ENCODE data around the gene FAM222A. TPM values are rescaled to one million over a fixed set of nuclear protein-coding genes. Genes with fewer than 3 reads are reported as not detected.

FAM222A gene
- total RNA-seq, 4 donors from 2014 or later, result 1.4 to 3.0 (median 1.8) TPM

DNA sequence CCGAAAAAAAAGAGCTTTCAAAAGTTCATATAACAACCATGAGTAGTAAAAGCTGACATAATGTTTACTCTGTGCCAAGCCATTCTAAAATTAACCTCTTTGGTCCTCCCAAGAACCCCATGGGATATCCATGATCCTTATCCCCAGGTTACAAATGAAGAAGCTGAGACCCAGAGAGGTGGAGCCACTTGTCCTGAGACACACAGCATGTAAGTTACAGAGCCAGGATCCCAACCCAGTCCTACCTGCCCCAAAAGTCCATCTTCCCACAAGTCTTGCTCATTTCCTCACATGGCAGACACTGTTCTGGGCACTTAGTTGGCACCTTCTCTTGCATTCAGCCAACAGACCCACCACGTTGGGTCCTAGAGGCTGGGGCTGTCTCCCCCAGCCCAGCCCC, 82.4 kb downstream of the FAM222A start:
- no peak overlapping the region for H3K4me3 ChIP-seq
- no peak overlapping the region for H3K27ac ChIP-seq
- intact Hi-C loops (cut with DNase I; ENCODE audit: low total_unique reads) (no loop called here), in situ Hi-C loops (cut with MboI; ENCODE audit: low pct_ligation_motif_present in 1 of 4, low pct_unique_long_range_greater_than_20kb in 1 of 4, low sequenced_read_pairs in 3 of 4) (no loop called here)
- no peaks in the 10 kb centered on the region for H3K9me3 ChIP-seq
- 55 to 69% methylated on average over 2 of the region's 2 CpGs for WGBS, 2 donors (ENCODE audit: low coverage in 1 of 2)
- TF ChIP-seq POLR2A (IDR thresholded peaks at IDR 0.05), result no peak
- TF ChIP-seq EP300 (IDR thresholded peaks at IDR 0.05; ENCODE audit: low read depth), result no peak
- TF ChIP-seq, protein P1, sequence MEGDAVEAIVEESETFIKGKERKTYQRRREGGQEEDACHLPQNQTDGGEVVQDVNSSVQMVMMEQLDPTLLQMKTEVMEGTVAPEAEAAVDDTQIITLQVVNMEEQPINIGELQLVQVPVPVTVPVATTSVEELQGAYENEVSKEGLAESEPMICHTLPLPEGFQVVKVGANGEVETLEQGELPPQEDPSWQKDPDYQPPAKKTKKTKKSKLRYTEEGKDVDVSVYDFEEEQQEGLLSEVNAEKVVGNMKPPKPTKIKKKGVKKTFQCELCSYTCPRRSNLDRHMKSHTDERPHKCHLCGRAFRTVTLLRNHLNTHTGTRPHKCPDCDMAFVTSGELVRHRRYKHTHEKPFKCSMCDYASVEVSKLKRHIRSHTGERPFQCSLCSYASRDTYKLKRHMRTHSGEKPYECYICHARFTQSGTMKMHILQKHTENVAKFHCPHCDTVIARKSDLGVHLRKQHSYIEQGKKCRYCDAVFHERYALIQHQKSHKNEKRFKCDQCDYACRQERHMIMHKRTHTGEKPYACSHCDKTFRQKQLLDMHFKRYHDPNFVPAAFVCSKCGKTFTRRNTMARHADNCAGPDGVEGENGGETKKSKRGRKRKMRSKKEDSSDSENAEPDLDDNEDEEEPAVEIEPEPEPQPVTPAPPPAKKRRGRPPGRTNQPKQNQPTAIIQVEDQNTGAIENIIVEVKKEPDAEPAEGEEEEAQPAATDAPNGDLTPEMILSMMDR (IDR thresholded peaks at IDR 0.05), result no peak
- no peak for TF ChIP-seq POLR2AphosphoS5 (IDR thresholded peaks at IDR 0.05)
- DNase-seq, result no peak
- no peaks in the 10 kb centered on the region for H3K27me3 ChIP-seq
- H3K36me3 ChIP-seq, result no peaks in the 10 kb centered on the region
- no peaks in the 10 kb centered on the region for H3K4me1 ChIP-seq

DNA sequence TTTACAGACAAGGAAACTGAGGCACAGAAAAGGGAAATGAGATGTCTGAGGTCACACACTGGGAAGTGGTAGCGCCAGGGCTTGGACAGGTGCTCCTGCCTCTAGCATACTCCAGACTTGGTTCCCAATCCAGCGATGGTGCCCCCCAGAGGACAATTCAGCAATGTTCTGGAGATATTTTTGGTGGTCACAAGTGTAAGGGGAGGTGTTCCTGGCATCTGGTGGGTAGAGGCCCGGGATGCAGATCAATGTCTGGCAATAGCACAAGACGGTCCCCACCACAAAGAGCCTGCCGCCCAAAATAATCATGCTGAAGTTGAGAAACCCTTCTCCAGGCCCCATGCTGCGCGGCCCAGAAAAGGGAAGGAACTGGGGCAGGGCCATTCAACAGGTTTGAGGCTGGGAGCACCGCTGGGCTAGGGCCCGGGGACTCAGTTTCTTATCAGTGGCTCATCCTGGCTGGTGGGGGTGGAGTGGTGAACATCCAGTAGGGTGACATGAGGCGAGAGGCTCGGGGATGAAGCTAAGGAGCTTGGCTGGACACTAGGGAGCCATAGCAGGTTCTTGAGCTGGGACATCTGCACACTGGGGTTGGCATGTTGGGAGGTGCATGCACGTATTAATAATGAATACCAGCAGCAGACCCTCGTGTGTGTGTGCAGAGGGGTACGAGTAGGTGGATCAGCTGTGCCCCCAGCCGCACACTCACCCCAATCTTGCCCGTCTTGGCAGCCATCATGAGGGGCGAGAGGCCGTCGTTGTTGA, 84.5 kb downstream of the FAM222A start:
- no peaks in the 10 kb centered on the region for H3K36me3 ChIP-seq
- in situ Hi-C loops (cut with MboI; ENCODE audit: low pct_ligation_motif_present in 1 of 4, low pct_unique_long_range_greater_than_20kb in 1 of 4, low sequenced_read_pairs in 3 of 4), result no loop called here
- H3K27me3 ChIP-seq, result no peaks in the 10 kb centered on the region
- intact Hi-C loops (cut with DNase I; ENCODE audit: low total_unique reads), result no loop called here
- H3K4me3 ChIP-seq, result no peak overlapping the region
- DNase-seq, result no peak
- no peak overlapping the region for H3K27ac ChIP-seq
- no peaks in the 10 kb centered on the region for H3K4me1 ChIP-seq
- TF ChIP-seq EP300 (IDR thresholded peaks at IDR 0.05; ENCODE audit: low read depth) (no peak), POLR2A (IDR thresholded peaks at IDR 0.05) (no peak), POLR2AphosphoS5 (IDR thresholded peaks at IDR 0.05) (no peak)
- TF ChIP-seq, protein P1 (IDR thresholded peaks at IDR 0.05), result no peak
- WGBS, 2 donors (ENCODE audit: low coverage in 1 of 2), result 40 to 68% methylated on average over 1 to 19 of the region's 19 CpGs
- no peaks in the 10 kb centered on the region for H3K9me3 ChIP-seq

DNA sequence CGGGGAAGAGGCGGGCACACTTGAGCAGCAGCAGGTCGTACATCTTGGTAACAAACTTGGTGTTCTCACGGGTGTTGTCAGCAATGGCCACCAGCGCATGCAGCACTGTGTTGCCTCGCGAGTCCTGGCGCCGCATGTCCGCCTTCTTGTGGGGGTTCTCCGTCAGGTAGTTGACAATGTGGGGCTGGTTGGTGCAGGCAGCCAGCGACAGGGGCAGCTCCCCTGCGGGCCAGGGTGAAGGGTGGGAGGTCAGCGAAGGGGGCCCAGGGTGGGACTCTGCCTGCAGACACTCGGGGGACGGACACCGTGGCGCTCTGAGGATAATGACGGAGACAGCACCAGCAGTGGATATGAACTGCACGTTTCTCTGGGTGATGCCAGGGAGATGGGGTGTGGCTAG, 85.1 kb downstream of the FAM222A start:
- Histone ChIP-seq H3K4me3 (no peak overlapping the region), H3K9me3 (no peaks in the 10 kb centered on the region), H3K27ac (no peak overlapping the region), H3K4me1 (no peaks in the 10 kb centered on the region), H3K27me3 (no peaks in the 10 kb centered on the region), H3K36me3 (no peaks in the 10 kb centered on the region)
- whole genome bisulfite sequencing, 2 donors (ENCODE audit: low coverage in 1 of 2), result 75 to 100% methylated on average over 1 to 16 of the region's 20 CpGs
- in situ Hi-C loops (cut with MboI; ENCODE audit: low pct_ligation_motif_present in 1 of 4, low pct_unique_long_range_greater_than_20kb in 1 of 4, low sequenced_read_pairs in 3 of 4), result no loop called here
- no peak for DNase-seq
- TF ChIP-seq EP300 (IDR thresholded peaks at IDR 0.05; ENCODE audit: low read depth) (no peak), POLR2A (IDR thresholded peaks at IDR 0.05) (no peak), POLR2AphosphoS5 (IDR thresholded peaks at IDR 0.05) (no peak)
- intact Hi-C loops (cut with DNase I; ENCODE audit: low total_unique reads), result no loop called here

DNA sequence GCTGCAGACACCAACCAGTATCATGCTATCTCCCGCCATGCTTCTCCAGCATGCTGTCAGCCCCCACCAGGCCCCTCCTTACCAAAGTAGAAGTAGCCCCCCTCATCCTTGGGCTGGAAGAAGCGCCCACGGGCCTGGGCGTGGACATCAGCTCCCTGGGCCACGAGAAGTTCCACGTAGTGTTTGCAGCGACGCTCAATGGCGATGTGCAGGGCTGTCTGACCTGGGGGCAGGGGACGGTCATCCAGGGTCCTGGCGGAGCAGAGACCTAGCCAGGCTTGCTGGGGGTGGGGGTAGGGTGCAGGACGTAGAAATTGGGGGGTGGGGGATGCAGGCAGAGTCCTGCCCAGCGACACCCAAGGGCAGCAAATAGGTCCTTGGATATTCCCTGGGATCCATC, 86.9 kb downstream of the FAM222A start:
- 92% methylated on average over 12 of the region's 13 CpGs; no CpG with 5 or more reads in 1 of the 2 donors for WGBS, 2 donors (ENCODE audit: low coverage in 1 of 2)
- Histone ChIP-seq H3K27me3 (no peaks in the 10 kb centered on the region), H3K4me1 (no peaks in the 10 kb centered on the region), H3K27ac (no peak overlapping the region), H3K9me3 (no peaks in the 10 kb centered on the region), H3K36me3 (no peaks in the 10 kb centered on the region), H3K4me3 (no peak overlapping the region)
- intact Hi-C loops (cut with DNase I; ENCODE audit: low total_unique reads), result no loop called here
- no peak for TF ChIP-seq EP300 (IDR thresholded peaks at IDR 0.05; ENCODE audit: low read depth)
- TF ChIP-seq POLR2AphosphoS5 (IDR thresholded peaks at IDR 0.05), result no peak
- TF ChIP-seq, protein P1 (IDR thresholded peaks at IDR 0.05), result no peak
- no peak for TF ChIP-seq POLR2A (IDR thresholded peaks at IDR 0.05)
- in situ Hi-C loops (cut with MboI; ENCODE audit: low pct_ligation_motif_present in 1 of 4, low pct_unique_long_range_greater_than_20kb in 1 of 4, low sequenced_read_pairs in 3 of 4), result loop anchor here in 2 of 4 donors (10.0 kb wide), 2 partner anchors 74 to 84 kb away; partner anchors contain the start of gene GLTP (in 1 of the 2)
- no peak for DNase-seq
